ENCODE results near the gene MTF1. TPM values are rescaled to one million over a fixed set of nuclear protein-coding genes. Genes with fewer than 3 reads are reported as not detected.
"Not testable (repeated sequence)": the region's sequence is repeated elsewhere in the genome, so short reads cannot be mapped to it uniquely, and the experiment has no call there.

The MTF1 gene
- total RNA-seq, 1 experiment from 2014 or later, result 21.2 TPM

DNA sequence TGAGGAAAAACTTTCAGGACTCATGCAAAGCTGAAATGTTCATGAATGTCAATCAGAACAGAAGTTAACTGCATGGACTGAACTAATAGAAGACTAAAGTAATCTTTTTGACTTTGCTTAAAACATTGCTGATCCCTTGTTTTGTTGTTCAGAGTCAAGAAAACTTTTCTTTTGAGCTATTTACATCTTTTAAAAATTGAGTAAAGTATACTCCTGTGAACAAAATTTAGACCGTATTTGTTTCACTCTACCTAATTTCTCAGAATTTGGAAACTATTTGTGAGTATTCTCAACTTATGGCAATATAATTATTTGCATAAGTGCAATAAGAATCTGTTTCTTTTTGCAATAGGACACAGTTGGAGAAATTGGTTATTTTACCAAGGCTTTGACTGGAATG is 46.3 kb upstream of the MTF1 start:
- no peak for TF ChIP-seq EZH2 (IDR thresholded peaks at IDR 0.05)
- no peak for TF ChIP-seq TCF7L2 (IDR thresholded peaks at IDR 0.05; ENCODE audit: borderline replicate concordance, extremely low read depth, insufficient read depth, insufficient read length)
- no peak for TF ChIP-seq ZFX (IDR thresholded peaks at IDR 0.05)
- no peak for TF ChIP-seq RAD21 (IDR thresholded peaks at IDR 0.05; ENCODE audit: low read depth)
- no peak for TF ChIP-seq CEBPB (IDR thresholded peaks at IDR 0.05; ENCODE audit: low read depth)
- TF ChIP-seq JUND (IDR thresholded peaks at IDR 0.05), result no peak
- TF ChIP-seq, protein P1, sequence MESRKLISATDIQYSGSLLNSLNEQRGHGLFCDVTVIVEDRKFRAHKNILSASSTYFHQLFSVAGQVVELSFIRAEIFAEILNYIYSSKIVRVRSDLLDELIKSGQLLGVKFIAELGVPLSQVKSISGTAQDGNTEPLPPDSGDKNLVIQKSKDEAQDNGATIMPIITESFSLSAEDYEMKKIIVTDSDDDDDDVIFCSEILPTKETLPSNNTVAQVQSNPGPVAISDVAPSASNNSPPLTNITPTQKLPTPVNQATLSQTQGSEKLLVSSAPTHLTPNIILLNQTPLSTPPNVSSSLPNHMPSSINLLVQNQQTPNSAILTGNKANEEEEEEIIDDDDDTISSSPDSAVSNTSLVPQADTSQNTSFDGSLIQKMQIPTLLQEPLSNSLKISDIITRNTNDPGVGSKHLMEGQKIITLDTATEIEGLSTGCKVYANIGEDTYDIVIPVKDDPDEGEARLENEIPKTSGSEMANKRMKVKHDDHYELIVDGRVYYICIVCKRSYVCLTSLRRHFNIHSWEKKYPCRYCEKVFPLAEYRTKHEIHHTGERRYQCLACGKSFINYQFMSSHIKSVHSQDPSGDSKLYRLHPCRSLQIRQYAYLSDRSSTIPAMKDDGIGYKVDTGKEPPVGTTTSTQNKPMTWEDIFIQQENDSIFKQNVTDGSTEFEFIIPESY (IDR thresholded peaks at IDR 0.05; ENCODE audit: extremely low read depth, insufficient replicate concordance, low read length), result no peak
- TF ChIP-seq, protein P2, sequence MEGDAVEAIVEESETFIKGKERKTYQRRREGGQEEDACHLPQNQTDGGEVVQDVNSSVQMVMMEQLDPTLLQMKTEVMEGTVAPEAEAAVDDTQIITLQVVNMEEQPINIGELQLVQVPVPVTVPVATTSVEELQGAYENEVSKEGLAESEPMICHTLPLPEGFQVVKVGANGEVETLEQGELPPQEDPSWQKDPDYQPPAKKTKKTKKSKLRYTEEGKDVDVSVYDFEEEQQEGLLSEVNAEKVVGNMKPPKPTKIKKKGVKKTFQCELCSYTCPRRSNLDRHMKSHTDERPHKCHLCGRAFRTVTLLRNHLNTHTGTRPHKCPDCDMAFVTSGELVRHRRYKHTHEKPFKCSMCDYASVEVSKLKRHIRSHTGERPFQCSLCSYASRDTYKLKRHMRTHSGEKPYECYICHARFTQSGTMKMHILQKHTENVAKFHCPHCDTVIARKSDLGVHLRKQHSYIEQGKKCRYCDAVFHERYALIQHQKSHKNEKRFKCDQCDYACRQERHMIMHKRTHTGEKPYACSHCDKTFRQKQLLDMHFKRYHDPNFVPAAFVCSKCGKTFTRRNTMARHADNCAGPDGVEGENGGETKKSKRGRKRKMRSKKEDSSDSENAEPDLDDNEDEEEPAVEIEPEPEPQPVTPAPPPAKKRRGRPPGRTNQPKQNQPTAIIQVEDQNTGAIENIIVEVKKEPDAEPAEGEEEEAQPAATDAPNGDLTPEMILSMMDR (IDR thresholded peaks at IDR 0.05 in 2 of 3, conservative IDR thresholded peaks at IDR 0.05 in 1 of 3; ENCODE audit: borderline replicate concordance in 1 of 3, insufficient read depth in 1 of 3, low read depth in 2 of 3, low read length in 2 of 3), result no peak
- TF ChIP-seq POLR2AphosphoS5 (IDR thresholded peaks at IDR 0.05; ENCODE audit: low read depth, low read length), result no peak
- TF ChIP-seq ELF1 (IDR thresholded peaks at IDR 0.05; ENCODE audit: borderline replicate concordance, low read depth), result no peak
- TF ChIP-seq, protein P3, sequence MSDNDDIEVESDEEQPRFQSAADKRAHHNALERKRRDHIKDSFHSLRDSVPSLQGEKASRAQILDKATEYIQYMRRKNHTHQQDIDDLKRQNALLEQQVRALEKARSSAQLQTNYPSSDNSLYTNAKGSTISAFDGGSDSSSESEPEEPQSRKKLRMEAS (IDR thresholded peaks at IDR 0.05), result no peak
- no peak for TF ChIP-seq SRF (IDR thresholded peaks at IDR 0.05; ENCODE audit: low read depth)
- no peak for TF ChIP-seq SP1 (IDR thresholded peaks at IDR 0.05; ENCODE audit: low read depth)
- TF ChIP-seq POLR2A (IDR thresholded peaks at IDR 0.05; ENCODE audit: borderline replicate concordance, extremely low read depth, insufficient read depth, insufficient read length), result no peak
- no peaks in the 10 kb centered on the region for H3K27me3 ChIP-seq (ENCODE audit: insufficient read depth, low read length)
- no peaks in the 10 kb centered on the region; a peak in 1 of 4 replicates for H3K36me3 ChIP-seq (ENCODE audit: control insufficient read depth in 1 of 2, insufficient read depth in 2 of 2, low read length in 2 of 2)
- ChIA-PET RAD21 (ENCODE audit: low non-redundant PET in 1 of 2, low total read pairs in 2 of 2, uncharacterized antibody in 2 of 2, unreplicated experiment in 2 of 2) (no interaction called here), CTCF (no interaction called here), POLR2A (no interaction called here)
- no peaks in the 10 kb centered on the region for H4K20me1 ChIP-seq (ENCODE audit: insufficient read depth)
- no peak overlapping the region for H3K4me2 ChIP-seq (ENCODE audit: low read length)
- DNase-seq (ENCODE audit: low read depth, low spot score) (no peak), ATAC-seq (no peak)
- H2AFZ ChIP-seq (ENCODE audit: low read depth, low read length, poor library complexity, severe bottlenecking), result no peak overlapping the region
- no peak overlapping the region for H3K27ac ChIP-seq (ENCODE audit: low read depth, low read length)
- no TSS peak for BruUV-seq (replicated peaks)
- no peak overlapping the region for H3K9ac ChIP-seq (ENCODE audit: low read length)
- intact Hi-C loops (cut with micrococcal nuclease), result no loop called here
- no peak overlapping the region for H3K4me3 ChIP-seq (replicated peaks in 1 of 2; ENCODE audit: low read depth in 1 of 2, low read length in 2 of 2)
- no peaks in the 10 kb centered on the region for H3K9me2 ChIP-seq (ENCODE audit: insufficient read depth)
- H3K4me1 ChIP-seq (ENCODE audit: control insufficient read depth in 1 of 2, insufficient read depth in 2 of 2, low read length in 2 of 2), result peaks cover 0 to 6% of the 10 kb centered on the region in 2 experiments; a peak in 1 of 4 replicates
- no peaks in the 10 kb centered on the region; a peak in 1 of 4 replicates for H3K9me3 ChIP-seq (ENCODE audit: control insufficient read depth in 1 of 2, insufficient read depth in 1 of 2, low read depth in 1 of 2, low read length in 2 of 2)
- no peaks in the 10 kb centered on the region for H3K79me2 ChIP-seq (ENCODE audit: insufficient read depth, low read length)

DNA sequence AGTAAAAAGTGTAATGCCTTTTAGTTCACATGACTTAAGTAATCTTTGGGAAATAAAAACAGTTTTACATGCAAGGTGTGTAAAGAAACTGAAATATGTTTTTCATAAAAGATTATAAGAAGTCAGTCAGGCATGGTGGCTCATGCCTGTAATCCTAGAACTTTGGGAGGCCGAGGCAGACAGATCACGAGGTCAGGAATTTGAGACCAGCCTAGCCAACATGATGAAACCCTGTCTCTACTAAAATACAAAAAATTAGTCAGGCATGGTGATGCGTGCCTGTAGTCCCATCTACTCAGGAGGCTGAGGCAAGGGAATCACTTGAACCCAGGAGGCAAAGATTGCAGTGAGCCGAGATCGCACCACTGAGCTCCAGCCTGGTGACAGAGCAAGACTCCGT is 44.5 kb upstream of the MTF1 start:
- POLR2A ChIA-PET, result not testable (repeated sequence)

More for the DNA sequence above, 44.5 kb upstream of the MTF1 start:
- H3K4me3 ChIP-seq (replicated peaks in 1 of 2; ENCODE audit: low read depth in 1 of 2, low read length in 2 of 2); H3K27me3 ChIP-seq (ENCODE audit: insufficient read depth, low read length); H2AFZ ChIP-seq (ENCODE audit: low read depth, low read length, poor library complexity, severe bottlenecking); H4K20me1 ChIP-seq (ENCODE audit: insufficient read depth); H3K36me3 ChIP-seq (ENCODE audit: control insufficient read depth in 1 of 2, insufficient read depth in 2 of 2, low read length in 2 of 2); H3K27ac ChIP-seq (ENCODE audit: low read depth, low read length); H3K9me3 ChIP-seq (ENCODE audit: control insufficient read depth in 1 of 2, insufficient read depth in 1 of 2, low read depth in 1 of 2, low read length in 2 of 2); BruUV-seq (replicated peaks); H3K79me2 ChIP-seq (ENCODE audit: insufficient read depth, low read length); CTCF ChIA-PET; ATAC-seq; H3K4me2 ChIP-seq (ENCODE audit: low read length); H3K9me2 ChIP-seq (ENCODE audit: insufficient read depth); DNase-seq (ENCODE audit: low read depth, low spot score); intact Hi-C loops (cut with micrococcal nuclease); H3K4me1 ChIP-seq (ENCODE audit: control insufficient read depth in 1 of 2, insufficient read depth in 2 of 2, low read length in 2 of 2); RAD21 ChIA-PET (ENCODE audit: low non-redundant PET in 1 of 2, low total read pairs in 2 of 2, uncharacterized antibody in 2 of 2, unreplicated experiment in 2 of 2); H3K9ac ChIP-seq (ENCODE audit: low read length): not testable (repeated sequence)
